SU-DHL-6 (cell line): Measurements from ENCODE around the gene PRR7.

Source experiments
- H2AFZ ChIP-seq: fragments of 200-600 bp; sonication (generic); 2 replicates; pipeline ENCODE4 v1.6.1; 2014; ENCODE audit warnings: low read depth, mild to moderate bottlenecking, moderate library complexity, mixed read lengths, antibody characterized with exemption, low read length; ENCODE audit not compliant: severe bottlenecking
- H3F3A ChIP-seq: fragments of 200-600 bp; shearing (Covaris generic); 2 replicates; pipeline ENCODE4 v1.6.0; 2016; ENCODE audit warnings: antibody characterized with exemption, mild to moderate bottlenecking; ENCODE audit not compliant: insufficient read depth
- H3K27ac ChIP-seq: fragments of 200-600 bp; sonication (generic); 2 replicates; pipeline ENCODE4 v1.5.1; 2016; ENCODE audit warnings: low read depth, mild to moderate bottlenecking, low read length, moderate library complexity, mixed read lengths
- H3K27me3 ChIP-seq: fragments of 200-600 bp; sonication (generic), shearing (Covaris generic); 2 replicates; pipeline ENCODE4 v1.6.0; 2014; ENCODE audit warnings: mild to moderate bottlenecking, low read length
- H3K36me3 ChIP-seq: fragments of 200-600 bp; sonication (generic); 2 replicates; pipeline ENCODE4 v1.6.1; 2014; ENCODE audit warnings: mild to moderate bottlenecking, low read length, mixed read lengths
- H3K4me2 ChIP-seq: fragments of 300-600, 200-600 bp; shearing (Covaris generic), sonication (generic); 2 replicates; pipeline ENCODE4 v1.6.0; 2014; ENCODE audit warnings: low read length, low read depth, mild to moderate bottlenecking; ENCODE audit not compliant: poor library complexity, severe bottlenecking
- H3K4me3 ChIP-seq: fragments of 200-600 bp; sonication (generic); 2 replicates; pipeline ENCODE4 v1.5.1; 2014; ENCODE audit warnings: antibody characterized with exemption, low read length, mild to moderate bottlenecking, mixed read lengths; ENCODE audit not compliant: insufficient read depth, poor library complexity, severe bottlenecking
- H3K79me2 ChIP-seq: fragments of 200-600 bp; sonication (generic); 2 replicates; pipeline ENCODE4 v1.6.1; 2014; ENCODE audit warnings: mild to moderate bottlenecking, low read length, moderate library complexity; ENCODE audit not compliant: insufficient read depth
- H3K9ac ChIP-seq: fragments of 200-600 bp; sonication (generic); 2 replicates; pipeline ENCODE4 v1.7.0; 2014; ENCODE audit warnings: mild to moderate bottlenecking, low read length
- H3K9me2 ChIP-seq: fragments of 200-600 bp; sonication (generic); replicated peaks from 2 replicates; pipeline ENCODE4 v1.6.1; 2014; ENCODE audit warnings: low read length; ENCODE audit not compliant: insufficient read depth
- H3K9me3 ChIP-seq: fragments of 200-600 bp; sonication (generic); 2 replicates; pipeline ENCODE4 v1.6.1; 2014; ENCODE audit warnings: low read length, mixed read lengths; ENCODE audit not compliant: insufficient read depth
- H4K20me1 ChIP-seq: fragments of 200-600 bp; sonication (generic); 2 replicates; pipeline ENCODE4 v1.6.1; 2014; ENCODE audit warnings: low read depth, mild to moderate bottlenecking, antibody characterized with exemption, low read length, moderate library complexity, mixed read lengths
- EZH2phosphoT487 ChIP-seq: fragments of 200-600 bp; sonication (generic), shearing (Covaris generic); conservative IDR thresholded peaks from 2 replicates; pipeline ENCODE4 v1.6.1; 2018; ENCODE audit warnings: mild to moderate bottlenecking, antibody characterized with exemption, low read length, moderate library complexity, mixed read lengths
- TF ChIP-seq, protein P1 (sequence below): fragments of 200-600 bp; sonication (generic); IDR thresholded peaks from one replicate; pipeline ENCODE4 v1.5.1; 2017; ENCODE audit warnings: antibody characterized with exemption, mild to moderate bottlenecking, low read length, moderate library complexity; ENCODE audit not compliant: insufficient read depth, poor library complexity, severe bottlenecking

The PRR7 gene

DNA sequence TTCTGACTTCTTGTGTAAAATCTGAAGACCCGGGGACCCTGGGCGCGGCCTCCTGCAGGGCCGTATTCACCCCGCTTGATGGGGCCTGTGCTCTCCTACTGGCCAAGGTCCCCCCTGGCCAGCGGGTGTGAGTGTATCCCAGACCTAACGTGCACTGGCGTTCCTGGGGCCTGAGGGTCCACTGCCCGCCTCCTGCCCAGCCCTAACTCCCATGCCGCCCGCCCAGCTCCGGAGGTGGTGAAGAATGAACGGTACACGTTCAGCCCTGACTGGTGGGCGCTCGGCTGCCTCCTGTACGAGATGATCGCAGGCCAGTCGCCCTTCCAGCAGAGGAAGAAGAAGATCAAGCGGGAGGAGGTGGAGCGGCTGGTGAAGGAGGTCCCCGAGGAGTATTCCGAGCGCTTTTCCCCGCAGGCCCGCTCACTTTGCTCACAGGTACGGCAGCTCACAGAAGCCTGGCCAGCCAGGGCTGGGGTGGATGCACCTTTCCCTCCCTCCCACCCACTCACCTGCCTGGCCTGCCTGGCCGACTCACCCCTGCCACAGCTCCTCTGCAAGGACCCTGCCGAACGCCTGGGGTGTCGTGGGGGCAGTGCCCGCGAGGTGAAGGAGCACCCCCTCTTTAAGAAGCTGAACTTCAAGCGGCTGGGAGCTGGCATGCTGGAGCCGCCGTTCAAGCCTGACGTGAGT lies 10.6 kb upstream of the PRR7 start:
- Histone ChIP-seq H3K36me3 (no peaks in the 10 kb centered on the region), H3K4me3 (no peak overlapping the region), H3K9ac (no peak overlapping the region), H4K20me1 (no peaks in the 10 kb centered on the region), H3K9me2 (no peaks in the 10 kb centered on the region), H3K79me2 (no peaks in the 10 kb centered on the region), H3K27me3 (no peaks in the 10 kb centered on the region), H3K4me2 (no peak overlapping the region), H3F3A (peaks cover 15% of the 10 kb centered on the region), H3K27ac (no peak overlapping the region), H3K9me3 (no peaks in the 10 kb centered on the region), H2AFZ (no peak overlapping the region)
- no peak for TF ChIP-seq EZH2phosphoT487
- TF ChIP-seq, protein P1, sequence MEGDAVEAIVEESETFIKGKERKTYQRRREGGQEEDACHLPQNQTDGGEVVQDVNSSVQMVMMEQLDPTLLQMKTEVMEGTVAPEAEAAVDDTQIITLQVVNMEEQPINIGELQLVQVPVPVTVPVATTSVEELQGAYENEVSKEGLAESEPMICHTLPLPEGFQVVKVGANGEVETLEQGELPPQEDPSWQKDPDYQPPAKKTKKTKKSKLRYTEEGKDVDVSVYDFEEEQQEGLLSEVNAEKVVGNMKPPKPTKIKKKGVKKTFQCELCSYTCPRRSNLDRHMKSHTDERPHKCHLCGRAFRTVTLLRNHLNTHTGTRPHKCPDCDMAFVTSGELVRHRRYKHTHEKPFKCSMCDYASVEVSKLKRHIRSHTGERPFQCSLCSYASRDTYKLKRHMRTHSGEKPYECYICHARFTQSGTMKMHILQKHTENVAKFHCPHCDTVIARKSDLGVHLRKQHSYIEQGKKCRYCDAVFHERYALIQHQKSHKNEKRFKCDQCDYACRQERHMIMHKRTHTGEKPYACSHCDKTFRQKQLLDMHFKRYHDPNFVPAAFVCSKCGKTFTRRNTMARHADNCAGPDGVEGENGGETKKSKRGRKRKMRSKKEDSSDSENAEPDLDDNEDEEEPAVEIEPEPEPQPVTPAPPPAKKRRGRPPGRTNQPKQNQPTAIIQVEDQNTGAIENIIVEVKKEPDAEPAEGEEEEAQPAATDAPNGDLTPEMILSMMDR: no peak

DNA sequence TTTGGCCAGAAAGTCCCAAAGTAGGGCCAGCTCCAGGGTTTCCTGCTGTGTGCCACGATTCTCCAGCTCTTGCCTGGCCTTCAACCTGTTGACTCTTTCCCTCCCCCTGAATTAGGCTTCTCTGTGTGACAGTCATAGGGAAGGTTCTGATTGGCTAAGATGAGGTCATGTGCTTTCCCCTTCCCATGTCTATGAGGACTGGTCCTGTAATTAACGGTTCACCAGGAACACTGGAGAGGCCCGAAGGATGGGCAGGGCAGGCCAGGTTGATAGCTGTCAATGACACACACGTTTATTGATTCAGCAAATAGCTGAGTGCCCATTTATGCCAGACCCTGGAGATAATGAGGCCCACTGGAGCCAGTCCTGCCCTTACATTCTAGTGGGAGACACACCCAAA lies 9.0 kb upstream of the PRR7 start:
- H4K20me1 ChIP-seq: no peaks in the 10 kb centered on the region
- no peaks in the 10 kb centered on the region for H3K36me3 ChIP-seq
- H3K9me3 ChIP-seq: no peaks in the 10 kb centered on the region
- H3K9me2 ChIP-seq: no peaks in the 10 kb centered on the region
- H3K4me3 ChIP-seq: no peak overlapping the region
- H3K27me3 ChIP-seq: no peaks in the 10 kb centered on the region
- H3F3A ChIP-seq: no peaks in the 10 kb centered on the region; the same call in none of the 2 replicates
- no peak overlapping the region for H3K9ac ChIP-seq
- no peak overlapping the region for H3K27ac ChIP-seq
- no peak overlapping the region for H2AFZ ChIP-seq
- TF ChIP-seq EZH2phosphoT487: no peak
- TF ChIP-seq, protein P1: no peak
- no peak overlapping the region for H3K4me2 ChIP-seq
- no peaks in the 10 kb centered on the region for H3K79me2 ChIP-seq

DNA sequence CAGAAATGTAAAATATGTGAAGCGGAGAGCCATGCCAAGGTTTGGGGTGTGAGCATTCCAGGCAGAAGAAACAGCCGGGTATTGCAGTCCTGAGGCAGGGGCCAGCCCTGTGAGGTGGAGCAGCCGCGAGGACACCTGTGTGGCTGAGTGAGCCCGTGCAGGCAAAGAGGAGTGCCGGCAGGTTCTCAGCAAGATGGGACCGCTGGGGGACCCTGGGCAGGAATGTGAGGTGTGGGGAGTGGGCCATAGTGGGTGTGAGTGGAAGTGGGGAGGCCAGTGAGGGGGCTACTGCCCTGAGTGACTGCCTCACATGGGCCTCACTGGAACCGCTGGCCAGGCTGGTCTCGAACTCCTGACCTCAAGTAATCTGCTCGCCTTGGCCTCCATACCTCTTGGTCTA lies 8.1 kb upstream of the PRR7 start:
- Histone ChIP-seq H3K9ac (no peak overlapping the region), H2AFZ (no peak overlapping the region), H3K4me2 (no peak overlapping the region), H3F3A (no peaks in the 10 kb centered on the region; the same call in none of the 2 replicates), H3K9me3 (no peaks in the 10 kb centered on the region), H3K9me2 (no peaks in the 10 kb centered on the region), H3K4me3 (no peak overlapping the region), H4K20me1 (no peaks in the 10 kb centered on the region), H3K79me2 (no peaks in the 10 kb centered on the region), H3K27ac (no peak overlapping the region), H3K27me3 (no peaks in the 10 kb centered on the region), H3K36me3 (no peaks in the 10 kb centered on the region)
- no peak for TF ChIP-seq EZH2phosphoT487
- TF ChIP-seq, protein P1: no peak
